NCI-H526 treated with DMSO at 0.1 percent for 48 hours (cell line): ENCODE results near the gene OLIG3.

Source experiments
- DNase-seq: peaks from one replicate; lab custom pipeline; 2025; lab: John Stamatoyannopoulos, UW

Gene OLIG3

GRCh38 chr6:137495703-137496336, 1.6 kb upstream of the OLIG3 start:
- no peak for DNase-seq

- no peak for DNase-seq
These were observed 951 bp upstream of the OLIG3 start for GRCh38 chr6:137494988-137495702.

- DNase-seq: no peak
These were observed 766 bp downstream of the OLIG3 start for GRCh38 chr6:137493218-137494038.

DNA sequence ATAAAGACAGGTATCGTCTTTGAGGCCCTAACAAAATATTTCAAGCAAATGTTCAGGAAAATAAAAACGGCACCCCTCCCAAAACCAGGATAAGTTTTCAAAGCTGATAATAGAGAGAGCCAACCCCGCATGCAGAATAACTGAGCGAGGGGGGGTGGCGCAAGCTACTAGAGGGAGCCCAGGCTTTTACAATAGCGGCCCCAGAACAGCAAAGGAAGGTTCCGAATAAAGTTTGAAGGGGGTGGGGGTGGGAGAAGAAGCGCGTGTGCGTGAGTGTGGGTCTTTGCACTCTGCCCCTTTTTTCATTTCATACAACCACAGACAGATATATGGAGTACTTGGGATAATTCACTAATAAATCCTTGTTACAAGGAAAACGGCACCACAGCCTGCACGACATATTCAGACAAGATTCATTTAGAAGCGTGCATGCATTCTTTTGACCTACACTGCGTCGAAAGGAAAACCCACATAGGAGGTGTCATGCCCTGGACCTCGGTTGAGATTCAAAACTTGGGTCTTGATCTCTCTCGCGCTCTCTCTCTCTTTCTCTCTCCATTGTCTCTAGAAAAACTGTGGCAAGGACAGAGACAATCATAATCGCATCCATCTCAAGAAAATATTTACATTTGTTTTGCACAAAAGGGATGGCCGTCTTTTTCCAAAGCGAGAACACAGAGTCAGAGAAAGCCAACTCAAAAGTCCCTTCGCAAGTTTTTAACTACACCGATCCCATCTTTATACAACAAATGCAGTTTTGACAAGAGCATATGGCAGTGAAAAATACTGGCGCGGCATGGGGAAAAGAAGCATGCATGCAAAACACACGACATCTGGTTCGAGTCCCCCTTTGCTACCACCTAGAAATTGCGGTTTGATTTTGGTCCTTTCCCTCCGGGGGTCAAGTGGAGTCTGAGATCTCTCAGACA, 1.6 kb downstream of the OLIG3 start:
- DNase-seq: no peak

GRCh38 chr6:137491478-137491877, 2.7 kb downstream of the OLIG3 start:
- DNase-seq: no peak

- DNase-seq: no peak
These were observed 3.2 kb downstream of the OLIG3 start for GRCh38 chr6:137490961-137491360.

DNA sequence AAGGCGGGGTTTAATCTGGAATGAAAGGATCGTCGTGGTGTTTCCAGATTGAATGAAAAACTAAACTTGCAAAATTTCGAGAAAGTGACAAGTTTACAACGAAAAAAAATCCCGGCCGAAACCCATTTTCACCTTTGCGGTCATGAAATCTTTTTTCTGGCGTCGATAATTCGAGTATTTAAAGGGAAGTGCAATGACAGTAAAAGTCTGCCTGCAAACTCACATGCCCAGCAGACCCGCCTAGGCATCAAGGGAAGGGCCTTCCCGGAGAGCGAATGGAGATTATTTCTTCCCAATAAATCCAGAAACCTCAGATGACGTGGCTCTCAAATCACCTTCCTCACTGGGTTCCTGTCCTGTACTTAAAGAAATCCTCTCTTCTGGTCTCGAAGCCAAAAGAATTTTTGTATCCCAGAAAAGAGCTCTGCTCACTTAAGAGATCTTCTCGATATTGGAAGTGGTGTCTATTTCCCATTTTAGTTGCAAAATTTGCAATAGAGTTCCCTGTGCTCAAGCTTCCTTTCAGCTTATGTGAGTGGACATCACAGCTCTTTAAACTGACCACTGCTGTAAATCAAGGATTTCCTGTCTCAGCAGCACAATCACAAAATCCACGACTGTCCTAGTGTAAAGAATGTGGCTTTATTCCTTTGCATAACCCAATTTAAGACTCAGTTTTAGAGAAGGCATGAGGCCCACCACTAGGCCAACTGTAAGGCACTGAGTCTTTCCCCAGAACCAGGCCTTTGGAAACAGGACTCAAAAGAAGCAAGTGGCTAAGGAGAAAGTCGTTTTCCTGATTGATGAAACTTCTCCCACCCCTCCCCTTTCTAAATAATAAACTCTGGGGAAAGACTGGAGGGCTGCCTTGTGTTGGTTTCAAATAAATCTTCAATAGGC, 3.9 kb downstream of the OLIG3 start:
- DNase-seq: no peak

GRCh38 chr6:137489046-137490005, 4.9 kb downstream of the OLIG3 start:
- DNase-seq: no peak

- DNase-seq: no peak
These were observed 5.8 kb downstream of the OLIG3 start for GRCh38 chr6:137488150-137489045.

DNA sequence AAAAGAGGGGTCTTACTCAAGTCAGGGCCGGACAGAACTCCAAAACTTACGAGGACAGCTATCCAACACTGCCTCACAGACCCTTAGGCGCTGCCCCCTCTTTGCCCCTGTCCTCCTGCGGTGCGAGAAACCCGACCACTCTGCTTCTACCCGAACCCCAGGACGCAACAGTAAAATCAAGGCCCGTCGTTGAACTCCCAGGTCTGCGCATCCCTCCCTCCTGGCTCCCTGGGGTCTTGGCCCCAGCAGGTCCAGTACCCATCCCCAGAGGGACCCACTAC, 6.4 kb downstream of the OLIG3 start:
- no peak for DNase-seq

DNA sequence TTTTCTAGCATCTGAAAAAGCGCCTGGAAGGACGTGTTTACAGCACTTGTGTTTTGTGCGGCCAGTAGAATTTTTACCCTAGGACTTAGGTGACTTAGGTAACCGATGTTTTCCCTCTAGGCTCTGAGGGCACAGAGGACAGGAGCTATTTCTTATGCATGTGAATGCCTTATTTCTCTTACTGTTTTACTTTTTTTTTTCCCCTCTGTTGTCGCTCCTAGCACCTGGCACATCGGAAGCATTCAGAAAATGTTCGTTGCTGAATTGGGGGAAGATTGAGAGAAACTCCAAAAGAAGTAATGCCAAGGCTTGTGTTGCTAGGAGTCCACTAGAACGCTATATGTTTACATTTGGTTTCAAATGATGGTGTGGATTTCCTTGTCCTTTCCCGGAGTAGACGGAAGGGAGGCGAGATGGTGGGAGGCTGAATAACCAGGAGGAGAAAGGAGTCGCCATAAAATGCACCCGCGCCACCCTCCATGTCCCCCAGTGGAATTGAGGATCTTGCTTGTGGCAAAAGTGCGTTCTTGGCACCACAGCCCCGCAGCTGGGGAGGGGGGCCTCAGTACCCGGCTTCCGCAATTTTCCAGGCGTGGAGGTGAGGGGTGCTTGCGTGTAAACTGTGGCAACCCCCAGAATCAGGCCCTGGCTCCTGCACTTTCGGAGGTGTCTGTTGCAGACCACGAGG, 6.9 kb downstream of the OLIG3 start:
- DNase-seq: no peak

DNA sequence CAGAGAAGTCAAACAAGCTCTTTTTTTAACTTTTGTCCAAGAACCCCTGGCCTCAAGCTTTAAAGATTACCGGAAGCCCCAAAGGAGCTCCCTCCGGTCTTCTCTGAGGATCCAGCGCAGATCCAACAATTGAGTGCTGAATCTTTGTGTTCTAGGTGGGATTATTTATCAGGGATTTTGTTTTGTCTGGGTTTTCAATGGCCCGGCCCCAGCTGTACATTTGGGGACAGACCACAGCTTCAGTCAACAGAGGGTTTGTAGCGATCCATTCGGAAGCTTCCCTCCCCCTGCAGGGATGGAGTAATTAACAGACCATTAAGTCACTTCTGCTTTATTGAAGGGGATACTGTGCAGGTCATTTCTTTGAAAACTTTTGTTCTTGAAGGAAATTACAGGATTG, 7.8 kb downstream of the OLIG3 start:
- no peak for DNase-seq

DNA sequence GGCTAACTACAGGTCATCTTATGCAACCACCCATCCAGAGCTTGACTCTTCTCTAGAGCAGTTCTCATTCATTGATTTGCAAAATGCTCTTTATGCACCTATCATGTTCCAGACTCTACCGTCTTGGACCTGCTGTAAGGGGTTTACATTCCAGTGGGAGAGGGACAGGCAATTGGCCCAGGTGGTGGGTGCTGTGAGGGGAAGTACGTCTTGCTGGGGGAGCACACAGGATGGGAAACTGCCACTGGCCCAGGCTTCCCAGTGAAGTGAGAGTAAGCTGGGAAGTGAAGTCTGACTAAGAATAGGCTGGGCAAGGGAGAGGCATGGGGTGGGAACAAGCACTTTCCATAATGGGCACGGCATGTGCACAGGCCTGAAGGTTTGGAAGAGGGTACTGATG, 13.8 kb downstream of the OLIG3 start:
- DNase-seq: no peak

- no peak for DNase-seq
These were observed 19.1 kb downstream of the OLIG3 start for GRCh38 chr6:137475103-137475502.

DNA sequence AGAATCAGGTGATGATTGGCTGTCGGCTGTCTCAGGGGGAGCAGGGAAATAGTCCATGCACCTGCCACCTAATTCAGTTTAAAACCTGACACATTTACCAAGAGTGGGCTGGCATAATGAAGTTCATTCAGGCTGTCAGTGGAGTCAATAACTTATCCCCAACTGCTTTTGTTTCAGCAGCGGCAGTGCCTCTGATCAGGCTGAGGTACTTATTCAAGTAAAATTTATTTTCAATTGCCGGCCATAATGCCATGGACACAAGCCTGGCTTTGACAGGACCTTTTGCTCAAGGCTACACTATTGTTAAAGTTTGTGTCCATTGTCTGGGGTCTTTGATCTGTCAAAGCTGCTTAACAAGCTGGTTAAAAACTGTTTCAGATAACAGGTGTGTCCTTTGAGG, 20.6 kb downstream of the OLIG3 start:
- no peak for DNase-seq

- DNase-seq: no peak
These were observed 21.5 kb downstream of the OLIG3 start for GRCh38 chr6:137472641-137473137.

DNA sequence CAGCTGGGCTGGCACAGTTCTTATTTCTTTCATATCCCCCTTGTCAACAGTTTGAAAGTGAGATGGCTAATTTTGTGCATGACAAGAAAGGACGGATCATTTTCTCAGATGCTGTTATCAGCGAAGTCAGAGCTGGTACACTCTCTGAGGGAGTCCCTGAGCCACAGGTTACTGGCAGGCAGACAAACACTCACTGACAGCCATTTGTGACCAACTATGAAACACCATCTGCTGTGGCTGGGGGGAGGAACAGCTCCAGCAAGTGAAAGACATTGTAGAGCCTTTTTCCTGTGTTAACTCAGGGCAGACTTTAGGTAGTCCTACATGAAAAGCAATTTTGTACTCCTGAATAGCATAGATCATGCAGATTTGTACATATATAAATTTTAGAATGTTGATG, 22.2 kb downstream of the OLIG3 start:
- DNase-seq: no peak

- DNase-seq: no peak
These were observed 22.7 kb downstream of the OLIG3 start for GRCh38 chr6:137471497-137471896.
